ENCODE measurements around the gene ZNF516. TPM values are rescaled to one million over a fixed set of nuclear protein-coding genes. Genes with fewer than 3 reads are reported as not detected.

The ZNF516 gene
- polyA plus RNA-seq, 4 donors = 43.0 to 46.5 (median 44.5) TPM

DNA sequence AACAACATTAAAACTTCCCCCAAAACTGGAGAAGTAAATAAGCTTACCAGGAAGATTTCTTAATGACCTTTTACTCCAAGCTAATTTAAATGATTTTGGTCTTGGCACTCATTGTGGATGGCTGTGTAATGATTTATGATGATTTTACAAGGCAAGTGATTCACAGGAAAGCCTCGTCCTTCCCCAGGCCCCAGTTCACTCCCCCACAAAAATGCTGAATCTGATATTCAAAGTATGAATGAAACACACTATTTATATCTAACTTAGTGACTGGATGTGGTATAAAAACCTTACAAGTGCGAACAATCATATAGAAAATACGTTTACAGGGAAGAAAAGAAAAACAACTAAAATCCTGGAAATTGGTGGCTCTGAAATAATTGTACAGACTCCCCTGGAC is 49.8 kb downstream of the ZNF516 start:
- DNase-seq (ENCODE audit: low read depth in 4 of 4, low spot score in 3 of 4) = no peak

DNA sequence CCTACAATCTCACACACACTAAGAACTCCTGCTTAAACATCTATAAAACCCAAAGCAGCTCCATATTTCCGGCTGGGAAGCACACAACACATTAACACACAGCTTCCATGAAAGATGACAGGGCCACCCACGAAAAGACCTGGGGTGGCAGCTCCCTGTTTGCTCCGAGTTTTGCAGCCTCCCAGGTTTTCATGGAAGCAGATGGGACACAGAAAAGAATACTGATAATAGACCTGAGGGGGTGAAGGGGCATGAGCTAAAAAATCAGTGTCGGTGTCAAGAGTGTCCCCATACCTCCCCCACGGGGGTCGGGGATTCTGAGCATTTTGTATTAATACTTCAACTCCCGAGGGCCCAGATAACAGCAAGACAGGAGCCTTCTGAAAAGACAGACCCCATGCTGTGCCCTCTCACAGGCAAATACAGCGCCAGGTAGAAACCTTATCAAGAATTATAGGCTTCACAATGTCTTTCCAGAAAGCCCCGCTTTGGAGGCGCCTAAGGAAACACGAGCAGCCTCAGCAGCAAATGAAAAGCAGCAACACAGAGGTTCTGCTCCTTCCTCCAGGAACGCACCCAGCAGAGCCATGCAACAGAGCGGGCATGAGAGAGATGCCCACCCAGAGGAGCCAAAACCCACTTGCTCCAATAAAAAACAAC is 50.5 kb downstream of the ZNF516 start:
- DNase-seq (ENCODE audit: low read depth in 4 of 4, low spot score in 3 of 4) = no peak

DNA sequence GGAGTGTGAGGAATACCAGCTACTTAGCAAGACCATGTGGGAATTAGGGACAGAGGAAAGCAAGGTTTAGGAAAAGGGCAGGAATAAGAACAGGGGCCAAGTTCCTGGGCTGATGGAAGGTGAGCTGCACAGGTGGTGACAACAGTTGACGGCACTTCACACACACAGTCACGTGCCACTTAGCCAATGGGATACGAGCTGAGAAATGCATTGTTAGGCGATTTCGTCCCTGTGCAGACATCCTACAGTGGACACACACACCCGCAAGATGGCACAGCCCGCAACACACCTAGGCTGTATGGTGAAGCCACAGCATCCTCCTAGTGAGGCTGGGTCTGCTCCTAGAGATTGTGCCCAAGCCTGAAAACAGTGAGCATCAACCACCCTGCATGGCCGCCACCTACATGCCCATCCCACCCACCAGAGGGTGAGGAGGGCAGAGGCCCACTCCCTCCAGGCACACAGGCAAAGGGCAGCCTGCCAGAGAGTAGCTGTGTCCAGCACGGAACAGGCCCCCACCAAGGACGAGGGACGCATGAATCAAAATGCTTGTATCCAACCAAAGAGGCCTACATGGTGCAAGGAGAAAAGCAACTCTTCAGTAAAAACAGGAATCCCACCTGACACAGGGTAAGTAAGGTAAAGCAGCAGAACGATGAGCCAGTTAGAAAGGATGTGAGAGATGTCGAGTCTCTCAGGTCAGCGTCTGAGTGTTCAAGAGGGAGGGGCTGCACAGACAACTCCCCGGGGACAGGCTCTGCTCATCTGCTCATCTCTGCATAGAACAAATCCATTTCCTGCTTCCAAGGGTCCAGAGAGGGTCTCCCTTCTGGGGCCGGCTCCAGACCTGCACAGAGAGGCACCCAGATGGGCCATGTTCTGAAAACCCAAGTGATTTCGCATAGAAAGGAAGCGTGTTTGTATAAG is 51.3 kb downstream of the ZNF516 start:
- no peak for DNase-seq (ENCODE audit: low read depth in 4 of 4, low spot score in 3 of 4)

DNA sequence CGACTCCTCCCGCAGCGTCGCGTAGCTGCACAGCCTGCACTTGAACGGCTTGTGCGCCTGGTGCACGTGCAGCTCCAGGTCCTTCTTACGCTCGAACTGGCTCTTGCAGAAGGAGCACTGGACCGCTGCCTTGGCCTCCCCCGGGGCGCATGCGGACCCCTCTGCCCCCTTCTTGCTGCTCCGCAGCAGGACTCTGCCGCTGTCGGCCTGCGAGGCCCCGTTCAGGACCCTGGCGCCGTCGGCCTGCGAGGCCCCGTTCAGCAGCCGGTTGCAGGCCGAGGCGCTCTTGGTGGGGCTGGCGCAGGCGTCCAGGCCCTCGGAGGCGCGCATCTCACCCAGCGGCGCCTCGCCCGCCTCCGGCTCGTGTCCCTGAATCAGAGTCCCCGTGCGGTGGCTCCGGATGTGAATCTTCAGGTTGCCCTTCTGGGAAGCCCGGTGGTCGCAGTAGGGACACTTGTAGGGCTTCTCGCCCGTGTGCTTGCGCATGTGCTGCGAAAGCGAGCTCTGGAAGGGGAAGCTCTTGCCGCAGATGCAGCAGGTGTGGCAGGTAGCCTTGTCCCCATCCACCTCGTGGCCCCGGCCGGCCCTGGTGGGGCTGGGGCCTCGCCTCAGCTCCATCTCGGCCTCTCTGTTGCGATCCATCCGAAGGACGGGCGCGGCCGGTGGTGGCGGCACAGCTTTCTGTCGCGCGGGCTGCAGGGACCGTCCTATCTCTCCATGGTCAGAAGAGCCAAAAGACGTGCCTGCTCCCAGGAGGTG is 52.5 kb downstream of the ZNF516 start:
- no peak for DNase-seq (ENCODE audit: low read depth in 4 of 4, low spot score in 3 of 4)

DNA sequence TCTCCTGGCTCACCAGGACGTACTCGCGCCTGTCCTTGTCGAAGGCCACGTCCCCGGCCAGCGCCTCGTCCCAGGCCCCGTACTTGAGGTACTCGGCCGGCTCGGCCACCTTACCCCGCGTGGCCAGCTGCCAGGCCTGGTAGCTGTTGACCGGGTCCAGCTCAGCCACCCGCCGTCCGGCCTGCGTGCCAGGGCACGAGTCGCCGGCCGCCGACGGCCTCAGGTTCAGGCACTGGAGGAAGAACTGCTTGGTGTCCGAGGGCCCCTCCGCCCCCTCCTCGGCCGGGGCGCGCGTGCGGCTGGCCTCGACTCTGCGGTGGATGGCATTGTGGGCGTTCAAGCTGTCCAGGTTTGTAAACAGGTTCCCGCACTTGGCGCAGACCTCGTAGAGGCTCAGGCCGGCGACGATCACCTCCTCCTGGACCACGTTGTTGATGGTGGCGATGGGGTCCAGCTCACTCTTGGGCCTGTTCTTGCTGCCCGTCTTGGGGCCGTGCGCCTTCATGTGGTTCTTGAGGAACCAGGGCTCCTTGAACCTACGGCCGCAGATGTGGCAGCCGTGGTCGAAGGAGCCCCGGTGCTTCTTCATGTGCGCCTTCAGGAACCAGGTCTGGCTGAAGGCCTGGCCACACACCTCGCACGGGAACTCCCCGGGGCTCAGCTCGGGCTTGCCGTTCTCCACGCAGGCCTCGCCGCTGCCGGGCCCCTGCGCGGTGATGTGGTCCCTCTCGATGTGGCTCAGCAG is 53.2 kb downstream of the ZNF516 start:
- DNase-seq (ENCODE audit: low read depth in 4 of 4, low spot score in 3 of 4) = no peak

DNA sequence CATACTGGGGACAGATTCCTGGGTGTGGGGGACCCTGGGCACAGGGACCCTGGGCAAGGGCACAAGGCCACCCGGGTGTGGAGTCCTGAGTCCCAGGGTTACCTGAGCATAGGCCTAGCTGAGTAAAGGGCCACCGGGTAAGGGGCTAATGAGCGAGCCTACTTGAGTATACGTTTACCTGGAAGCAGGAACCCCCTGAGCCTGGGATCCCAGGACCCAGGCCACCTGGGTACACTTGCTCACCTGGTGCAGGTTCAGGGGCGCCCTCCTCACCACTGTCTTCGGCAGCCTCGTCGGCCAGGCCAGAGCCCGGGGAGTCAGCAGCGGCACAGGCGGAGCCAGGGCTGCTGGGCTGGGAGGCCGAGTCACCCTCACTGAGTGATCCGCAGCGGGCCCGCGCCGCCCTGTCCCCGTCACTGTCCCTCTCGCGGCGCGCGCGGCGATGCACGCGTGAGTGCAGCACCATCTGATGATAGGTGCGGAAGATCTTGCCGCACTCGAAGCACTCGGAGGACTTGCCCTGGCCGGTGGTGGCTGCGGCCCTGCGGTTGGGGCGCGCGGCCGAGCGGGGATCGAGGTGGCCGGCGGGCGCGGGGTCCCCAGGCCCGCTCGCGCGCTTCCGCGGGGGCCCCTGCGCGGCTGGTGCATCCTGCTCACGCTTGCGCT is 53.9 kb downstream of the ZNF516 start:
- DNase-seq (ENCODE audit: low read depth in 4 of 4, low spot score in 3 of 4) = no peak

DNA sequence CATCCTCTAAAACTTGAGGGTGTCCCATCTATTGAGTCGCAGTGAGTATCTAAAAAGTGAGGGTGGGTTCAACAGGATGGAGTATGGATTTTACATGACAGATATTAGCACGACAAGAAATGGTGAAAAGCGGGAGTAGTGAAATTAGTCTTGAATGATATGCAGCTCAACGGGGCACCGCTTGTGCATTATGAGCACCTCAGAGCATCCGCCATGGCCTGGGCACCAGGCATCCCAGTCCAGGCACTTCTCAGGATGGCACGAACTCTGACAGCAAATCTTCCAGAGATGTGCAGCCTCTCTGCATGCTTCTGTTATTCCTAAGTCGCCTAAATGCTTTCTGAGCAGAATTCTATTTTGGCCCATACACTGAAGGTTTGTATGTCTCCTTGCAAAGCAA is 57.1 kb downstream of the ZNF516 start:
- no peak for DNase-seq (ENCODE audit: low read depth in 4 of 4, low spot score in 3 of 4)

DNA sequence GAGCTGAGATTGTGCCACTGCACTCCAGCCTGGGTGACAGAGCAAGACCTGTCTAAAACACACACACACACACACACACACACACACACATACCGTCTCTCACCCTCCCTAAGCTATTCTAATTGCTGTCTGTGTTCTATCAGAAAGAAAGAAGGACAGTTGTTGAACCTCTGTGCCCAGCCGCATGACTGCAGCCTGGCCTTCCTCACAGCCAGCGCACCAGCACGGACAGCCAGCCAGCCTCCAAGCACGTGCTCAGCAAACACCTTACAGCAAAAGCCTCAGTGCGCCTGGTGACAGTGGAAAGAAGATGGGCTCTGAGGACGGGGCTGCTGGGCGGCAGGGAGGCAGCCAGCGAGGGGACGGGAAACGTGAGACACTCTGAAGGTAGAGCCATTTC is 58.0 kb downstream of the ZNF516 start:
- DNase-seq (ENCODE audit: low read depth in 4 of 4, low spot score in 3 of 4) = no peak

DNA sequence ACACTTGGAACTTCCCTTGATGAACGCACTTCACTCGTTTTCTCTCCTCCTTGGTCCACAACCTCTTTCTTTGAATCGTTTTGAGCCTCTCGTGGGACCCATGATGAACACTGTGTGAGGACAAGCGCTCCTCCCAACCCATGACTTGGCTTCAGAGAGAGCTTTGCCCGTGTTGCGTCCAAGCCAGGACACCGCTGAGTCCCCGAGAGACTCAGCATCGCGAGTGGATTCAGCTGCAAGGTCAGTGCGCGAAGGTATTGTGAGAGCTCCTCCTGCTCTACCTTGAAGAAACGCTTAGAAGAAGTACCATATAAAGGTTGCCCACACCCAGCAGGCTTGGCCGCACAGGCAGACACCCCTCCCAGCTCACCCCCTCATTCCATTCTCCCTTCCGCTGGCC is 58.7 kb downstream of the ZNF516 start:
- DNase-seq (ENCODE audit: low read depth in 4 of 4, low spot score in 3 of 4) = no peak

DNA sequence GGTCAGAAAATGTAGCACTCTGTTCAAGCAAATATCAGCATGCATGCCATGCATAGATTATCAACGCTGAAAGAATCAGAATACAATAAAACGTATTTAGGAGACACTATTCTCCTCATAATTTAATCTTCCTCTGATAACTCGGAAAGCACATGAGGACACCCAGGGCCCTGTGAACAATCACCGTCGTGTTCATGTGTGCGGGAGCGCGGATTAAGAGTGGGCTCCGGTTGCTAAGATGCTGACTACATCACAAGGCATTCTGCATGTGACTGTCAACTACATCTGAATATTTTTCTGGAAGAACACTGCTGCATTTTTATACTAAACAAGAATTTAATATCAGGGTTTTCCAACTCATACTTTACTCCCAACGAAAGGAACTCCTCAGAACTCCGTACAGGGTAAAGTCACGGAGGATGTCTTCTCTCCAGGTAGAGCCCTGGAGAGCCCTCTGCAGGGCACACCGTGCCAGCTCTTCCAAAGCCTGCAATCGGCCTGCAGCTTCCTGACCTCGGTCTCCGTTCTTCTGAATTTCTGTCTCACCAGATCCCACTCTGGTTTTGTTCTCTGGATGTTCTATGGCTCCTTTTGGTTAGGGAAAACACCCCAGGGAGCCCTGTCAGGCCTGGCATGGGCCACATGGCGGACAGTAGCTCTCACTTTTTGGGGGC is 59.6 kb downstream of the ZNF516 start:
- no peak for DNase-seq (ENCODE audit: low read depth in 4 of 4, low spot score in 3 of 4)

DNA sequence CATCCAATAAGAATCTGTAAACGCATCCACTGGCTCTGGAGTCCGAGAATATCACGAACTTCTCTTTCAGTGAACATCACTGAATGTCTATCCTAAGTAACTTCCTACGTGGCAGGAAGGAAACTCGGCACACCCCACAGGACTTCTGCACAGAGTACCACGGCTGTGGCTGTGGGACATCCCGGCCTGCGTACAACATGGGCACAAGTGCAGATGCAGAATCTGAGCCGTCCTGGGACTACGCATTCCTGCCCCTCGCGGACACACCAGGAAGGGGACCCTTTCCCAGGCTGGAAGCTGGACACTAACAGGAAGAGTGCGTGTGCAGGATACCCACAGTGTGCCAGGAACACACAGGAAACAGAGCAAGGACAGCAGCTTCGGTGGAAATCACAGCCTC is 60.6 kb downstream of the ZNF516 start:
- no peak for DNase-seq (ENCODE audit: low read depth in 4 of 4, low spot score in 3 of 4)

DNA sequence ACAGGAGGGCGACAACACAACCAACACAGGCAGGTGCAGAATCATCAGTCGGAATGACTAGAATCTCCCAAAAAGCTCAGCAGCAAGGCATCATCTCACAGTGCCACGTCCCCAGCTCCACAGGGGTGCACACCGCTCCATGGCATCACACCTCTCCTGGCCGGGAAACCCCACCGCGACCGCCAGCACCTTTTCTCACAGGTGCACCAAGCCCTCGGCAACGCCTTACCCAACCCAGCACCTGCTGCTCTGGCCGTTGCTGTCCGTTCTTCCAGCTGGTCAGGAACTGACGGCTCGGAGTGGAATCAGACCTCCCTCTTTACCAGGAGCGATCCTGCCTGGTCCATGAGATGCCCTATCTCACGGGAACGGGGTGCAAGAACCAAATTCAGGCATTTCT is 61.3 kb downstream of the ZNF516 start:
- DNase-seq (ENCODE audit: low read depth in 4 of 4, low spot score in 3 of 4) = no peak

DNA sequence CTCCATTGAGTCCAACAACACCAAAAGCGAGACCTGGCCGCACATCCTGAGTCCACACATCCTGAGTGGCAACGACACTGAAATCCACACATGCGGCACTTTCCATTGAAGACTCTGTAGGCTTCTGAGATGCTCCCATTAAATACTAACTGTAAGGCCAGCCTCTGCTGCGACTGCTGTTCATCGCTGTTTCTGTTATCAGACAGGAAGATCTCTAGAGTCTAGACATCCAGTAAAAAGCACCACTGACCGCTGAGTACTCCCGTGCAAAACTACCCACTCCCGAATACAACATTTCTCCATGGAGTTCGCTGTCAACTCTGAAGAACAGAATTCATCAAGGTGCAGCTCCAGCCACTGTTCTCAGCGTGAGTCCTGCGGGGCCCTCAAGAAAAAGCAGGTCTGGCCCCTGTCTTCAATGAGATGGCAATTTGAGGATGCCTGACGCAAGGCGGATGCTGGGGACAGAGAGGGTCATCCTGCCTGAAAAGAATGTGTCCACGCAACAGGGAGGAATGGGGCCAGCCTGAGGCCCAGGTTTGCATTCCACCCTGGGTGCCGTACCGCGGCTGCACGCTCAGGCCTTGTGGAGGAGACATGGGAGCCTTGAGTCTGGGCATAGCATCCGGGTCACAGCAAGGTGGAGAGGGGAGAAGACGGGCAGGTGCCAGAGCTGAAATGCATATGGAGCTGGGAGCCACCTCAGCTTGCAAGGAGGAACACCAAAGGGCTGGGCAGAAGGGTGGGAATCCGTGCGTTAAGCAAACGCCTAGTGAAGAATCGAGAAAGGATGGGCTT is 61.9 kb downstream of the ZNF516 start:
- no peak for DNase-seq (ENCODE audit: low read depth in 4 of 4, low spot score in 3 of 4)

DNA sequence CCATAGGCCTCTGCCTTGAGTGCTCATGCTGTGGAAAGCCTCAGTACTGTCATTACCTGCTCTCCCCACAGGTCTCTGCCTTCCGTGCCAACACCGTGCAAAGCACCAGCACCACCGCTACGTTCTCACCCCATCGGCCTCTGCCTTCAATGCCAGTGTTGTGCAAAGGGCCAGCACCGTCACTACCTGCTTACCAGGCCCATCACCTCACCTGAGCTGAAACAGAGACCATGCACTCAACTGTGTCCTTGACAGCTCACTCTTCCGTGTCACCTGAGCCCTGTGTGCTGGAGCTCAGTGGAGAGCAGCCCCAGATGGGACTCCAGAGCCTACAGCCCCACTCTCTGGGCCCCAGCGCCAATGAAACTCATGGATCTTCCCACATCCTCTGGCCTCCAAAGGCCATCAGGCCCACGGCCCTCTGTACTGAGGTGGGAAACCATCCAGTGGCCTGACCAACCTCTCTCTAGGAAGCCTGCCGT is 62.7 kb downstream of the ZNF516 start:
- no peak for DNase-seq (ENCODE audit: low read depth in 4 of 4, low spot score in 3 of 4)

DNA sequence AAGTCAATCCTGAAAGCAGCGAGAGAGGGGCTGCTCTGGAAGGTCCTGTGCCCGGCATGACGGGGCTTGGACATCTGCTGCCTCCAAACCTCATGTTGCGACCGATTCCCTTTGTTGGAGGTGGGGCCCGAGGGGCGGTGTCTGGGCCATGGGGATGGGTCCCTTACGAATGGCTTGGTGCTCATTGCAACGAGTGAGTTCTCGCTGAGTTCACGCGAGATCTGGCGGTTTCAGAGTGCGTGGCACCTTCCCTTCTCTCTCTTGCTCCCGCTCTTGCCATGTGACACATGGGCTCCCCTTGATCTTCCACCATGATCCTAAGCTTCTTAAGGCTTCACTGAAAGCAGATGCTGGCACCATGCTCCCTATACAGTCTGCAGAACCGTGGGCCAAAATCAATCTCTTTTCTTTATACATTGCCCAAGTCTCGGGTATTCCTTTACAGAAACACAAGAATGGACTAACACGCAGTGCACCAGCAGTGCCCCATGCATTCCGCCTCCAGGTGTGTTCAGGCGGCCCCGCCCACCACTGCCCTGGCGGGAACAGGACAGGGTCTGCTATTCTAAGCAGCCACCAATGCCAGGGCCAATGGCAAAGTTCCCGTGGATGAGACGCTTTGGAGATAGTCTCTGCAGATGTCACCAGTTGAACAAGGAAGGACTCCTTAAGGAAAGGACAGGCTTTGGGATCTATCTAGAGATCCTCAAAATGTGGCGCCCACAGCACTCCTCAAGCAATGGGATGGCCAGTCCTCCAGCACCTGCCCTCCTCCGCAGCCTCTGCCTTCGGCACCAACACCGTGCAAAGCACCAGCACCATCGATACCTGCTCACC is 63.4 kb downstream of the ZNF516 start:
- no peak for DNase-seq (ENCODE audit: low read depth in 4 of 4, low spot score in 3 of 4)

DNA sequence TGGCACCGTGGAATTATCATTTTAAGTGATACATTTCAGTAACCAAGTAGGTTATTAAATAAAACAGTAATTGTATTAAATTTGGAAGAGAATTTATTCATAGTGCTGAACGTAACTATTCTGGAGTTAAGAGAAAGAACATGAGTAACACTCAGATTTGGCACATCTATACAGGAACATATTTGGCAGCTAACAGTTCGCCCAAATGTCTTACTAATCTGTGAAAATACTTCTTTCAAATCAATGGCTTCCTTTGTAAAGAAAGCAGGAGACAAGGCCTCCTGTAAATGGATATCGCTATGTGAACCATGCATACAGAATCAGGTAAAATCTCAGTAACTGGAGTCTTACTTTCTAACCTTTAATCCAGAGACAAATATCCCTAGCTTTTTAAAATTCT is 64.4 kb downstream of the ZNF516 start:
- DNase-seq (ENCODE audit: low read depth in 4 of 4, low spot score in 3 of 4) = no peak

DNA sequence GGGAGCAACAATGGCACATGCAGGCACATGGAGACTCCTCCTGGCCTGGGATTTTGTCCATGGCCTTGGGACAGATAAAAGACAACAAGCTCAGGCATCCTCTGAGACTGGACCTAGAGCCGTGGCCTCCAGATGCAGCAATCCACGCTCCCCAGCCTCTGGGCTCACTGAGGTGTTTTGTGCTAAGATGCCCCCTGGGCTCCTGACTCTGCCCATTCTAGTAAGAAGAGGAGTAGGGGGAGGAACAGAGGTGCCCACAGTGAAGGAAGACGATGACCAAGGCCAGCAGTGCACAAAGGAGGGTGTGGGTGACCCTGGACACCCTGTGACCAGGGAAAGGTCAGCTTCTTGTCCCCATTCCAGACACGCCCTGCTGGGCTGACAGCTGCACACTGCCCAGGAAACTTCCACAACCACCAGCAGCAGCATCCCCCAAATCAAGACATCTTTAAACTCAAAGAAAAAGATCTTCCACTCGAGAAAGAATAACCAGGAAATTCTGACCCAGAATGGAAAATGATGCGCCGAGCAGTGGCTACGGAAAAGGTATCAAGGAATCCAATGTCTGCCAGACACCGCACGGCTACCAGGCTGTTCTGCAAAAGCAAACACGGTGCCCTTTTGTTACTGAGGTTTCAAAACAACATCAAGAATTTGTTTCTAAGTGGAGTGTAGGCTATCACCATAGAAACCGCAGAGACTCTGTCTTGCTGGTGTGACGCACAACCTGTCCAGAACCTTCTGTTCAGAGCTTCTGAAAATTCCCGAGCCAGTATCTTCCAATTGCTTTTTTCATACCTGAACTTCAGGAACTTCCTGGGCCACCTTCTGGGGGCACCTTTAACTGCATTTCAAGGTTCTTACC is 65.5 kb downstream of the ZNF516 start:
- DNase-seq (ENCODE audit: low read depth in 4 of 4, low spot score in 3 of 4) = no peak

All from right renal pelvis (tissue), 4 donors.